Uterus (tissue), 4 donors: ENCODE results near the gene BTG2. TPM values are rescaled to one million over a fixed set of nuclear protein-coding genes. Genes with fewer than 3 reads are reported as not detected.

Experiments used
- DNase-seq, 2 donors: peaks; one replicate each; pipeline ENCODE4 v3.0.0-alpha.2; 2019 to 2020
- H3K27ac ChIP-seq, 2 donors: fragments of 200-600 bp; sonication (generic); 1 replicate in 1 of 2; 2 replicates in 1 of 2; pipeline ENCODE4 v1.5.1; 2016 to 2018
- H3K27me3 ChIP-seq, 2 donors: fragments of 200-600 bp; sonication (generic); one replicate each; pipeline ENCODE4 v1.5.1; 2018 to 2019; ENCODE audit warnings: control low read depth in 1 of 2
- H3K36me3 ChIP-seq, 2 donors: fragments of 200-600 bp; sonication (generic); one replicate each; pipeline ENCODE4 v1.5.1; 2019; ENCODE audit warnings: control low read depth in 1 of 2
- H3K4me1 ChIP-seq, 2 donors: fragments of 200-600 bp; sonication (generic); one replicate each; pipeline ENCODE4 v1.5.1; 2018 to 2019; ENCODE audit warnings: control low read depth in 1 of 2
- H3K4me3 ChIP-seq, 2 donors: fragments of 200-600 bp; sonication (generic); 1 replicate in 1 of 2; 2 replicates in 1 of 2; pipeline ENCODE4 v1.5.1; 2018 to 2019; ENCODE audit warnings: mild to moderate bottlenecking in 1 of 2
- H3K9me3 ChIP-seq, 2 donors: fragments of 200-600 bp; sonication (generic); one replicate each; pipeline ENCODE4 v1.5.1; 2019; ENCODE audit warnings: control low read depth in 1 of 2
- CTCF ChIP-seq, 4 experiments: fragments of 200-600 bp in 2 of 4; fragments of 450-650 bp in 2 of 4; sonication (generic) in 2 of 4; IDR thresholded peaks; one replicate each; pipeline ENCODE4 v1.5.1; 2016 to 2019; ENCODE audit warnings: antibody characterized with exemption in 4 of 4, mild to moderate bottlenecking in 2 of 4, moderate library complexity in 1 of 4
- POLR2A ChIP-seq, 2 donors: fragments of 450-650 bp; IDR thresholded peaks; one replicate each; pipeline ENCODE4 v1.6.1; 2016; ENCODE audit warnings: antibody characterized with exemption in 2 of 2, mild to moderate bottlenecking in 1 of 2, moderate library complexity in 1 of 2
- intact Hi-C: fragments of 100-400 bp; cut with DNase I; formaldehyde crosslinking; loops from one replicate; pipeline ENCODE4 v1.15.1; 2023; ENCODE audit warnings: low total_unique reads
- total RNA-seq, 4 donors: library from RNA; depleted of rRNA in 3 of 4; stranded (reverse); fragments of >200 nt in 3 of 4; gene quantifications; one replicate each; pipeline versions ENCODE4 v1.1.0 to v1.2.4, GENCODE V29; 2014 to 2023
- donor health status: DM: yes; HTN: yes; CAD: no.

BTG2 gene
- total RNA-seq, 4 donors from 2014 or later = 14.6 to 95.9 (median 56.5) TPM

DNA sequence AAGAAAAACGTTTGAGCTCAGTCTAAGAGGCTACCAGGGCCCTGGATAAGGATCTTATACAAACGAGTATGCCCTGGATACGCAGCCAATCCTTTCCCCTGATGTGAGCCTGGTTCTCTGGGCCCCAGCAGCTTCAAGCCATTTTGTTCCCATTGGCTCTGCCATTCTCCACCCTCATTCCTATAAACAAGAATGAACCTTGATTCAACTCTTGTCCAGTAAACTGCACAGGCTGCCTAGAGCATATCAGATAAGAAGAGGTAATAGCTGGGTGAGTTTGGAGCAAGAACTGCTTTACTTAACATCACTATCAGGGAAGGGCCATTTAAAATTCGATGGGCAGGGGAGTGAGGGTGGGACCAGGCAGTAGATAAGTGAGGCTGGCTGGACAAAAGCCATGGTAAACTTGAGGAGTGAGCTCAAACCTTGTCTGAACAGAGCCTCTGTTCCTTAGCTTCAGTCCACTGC, 11.3 kb downstream of the BTG2 start:
- TF ChIP-seq CTCF (IDR thresholded peaks at IDR 0.05) = no peak
- TF ChIP-seq POLR2A (IDR thresholded peaks at IDR 0.05) = no peak
- no peaks in the 10 kb centered on the region for H3K36me3 ChIP-seq
- no peak overlapping the region for H3K4me3 ChIP-seq
- H3K9me3 ChIP-seq = no peaks in the 10 kb centered on the region
- peak overlapping the region; percentile 36 to 57 for H3K27ac ChIP-seq
- H3K27me3 ChIP-seq = no peaks in the 10 kb centered on the region
- peaks cover 0 to 12% of the 10 kb centered on the region in 2 donors for H3K4me1 ChIP-seq
- no peak for DNase-seq
- intact Hi-C loops = no loop called here

DNA sequence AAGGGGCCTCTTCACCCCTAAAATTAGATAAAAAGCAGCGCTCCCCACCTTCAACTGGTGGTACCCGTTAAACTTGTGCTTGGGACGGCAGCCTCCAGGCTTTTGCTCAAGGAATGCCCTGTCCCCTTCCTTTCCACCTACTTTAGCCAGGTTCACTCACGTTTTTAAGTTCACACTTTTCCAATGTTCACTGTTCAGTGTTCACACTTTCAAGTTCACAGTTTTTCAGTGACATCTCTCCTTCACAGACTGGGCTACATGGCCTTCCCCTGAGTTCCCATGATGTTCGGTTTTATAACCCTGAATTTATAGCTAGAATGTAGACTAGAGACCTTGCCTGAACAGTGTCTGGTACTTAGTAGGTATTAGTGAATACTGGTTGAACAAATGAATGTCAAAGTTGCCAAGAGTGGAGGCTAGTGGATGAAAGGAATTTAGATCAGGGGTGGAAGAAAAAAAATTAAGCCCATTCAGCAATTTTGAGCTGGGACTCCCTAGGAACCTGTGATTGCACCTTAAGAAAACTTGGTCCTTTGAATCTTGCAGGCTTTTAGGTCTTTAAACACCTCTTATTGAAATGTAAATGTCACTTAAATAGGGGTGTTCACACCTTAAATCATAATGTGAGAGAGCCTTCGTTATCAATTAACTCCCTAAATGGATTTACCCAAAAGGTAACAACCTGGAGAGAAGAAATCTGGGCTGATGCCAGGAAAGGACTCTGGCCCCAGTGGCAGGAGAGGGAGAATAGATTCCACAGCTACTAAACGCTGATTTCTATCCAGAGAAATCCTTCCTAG, 12.3 kb downstream of the BTG2 start:
- Histone ChIP-seq H3K4me3 (no peak overlapping the region), H3K27ac (peak overlapping the region; percentile 36 to 37), H3K36me3 (no peaks in the 10 kb centered on the region), H3K4me1 (peaks cover 0 to 17% of the 10 kb centered on the region in 2 donors), H3K9me3 (no peaks in the 10 kb centered on the region), H3K27me3 (no peaks in the 10 kb centered on the region)
- intact Hi-C loops = no loop called here
- no peak for DNase-seq
- TF ChIP-seq CTCF (IDR thresholded peaks at IDR 0.05) (no peak), POLR2A (IDR thresholded peaks at IDR 0.05) (no peak)

DNA sequence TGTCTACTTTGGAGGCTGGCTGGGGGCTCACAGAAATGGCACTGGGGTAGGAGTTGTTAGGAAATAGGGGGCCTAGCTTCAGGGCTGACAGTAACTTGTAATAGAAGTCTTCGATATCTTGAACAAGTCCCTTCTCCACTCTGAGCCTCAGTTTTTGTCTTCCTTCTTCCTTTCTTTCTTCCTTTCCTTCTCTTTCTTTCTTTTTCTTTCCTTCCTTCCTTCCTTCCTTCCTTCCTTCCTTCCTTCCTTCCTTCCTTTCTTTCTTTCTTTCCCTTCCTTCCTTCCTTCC, 12.9 kb downstream of the BTG2 start:
- intact Hi-C loops = no loop called here

DNA sequence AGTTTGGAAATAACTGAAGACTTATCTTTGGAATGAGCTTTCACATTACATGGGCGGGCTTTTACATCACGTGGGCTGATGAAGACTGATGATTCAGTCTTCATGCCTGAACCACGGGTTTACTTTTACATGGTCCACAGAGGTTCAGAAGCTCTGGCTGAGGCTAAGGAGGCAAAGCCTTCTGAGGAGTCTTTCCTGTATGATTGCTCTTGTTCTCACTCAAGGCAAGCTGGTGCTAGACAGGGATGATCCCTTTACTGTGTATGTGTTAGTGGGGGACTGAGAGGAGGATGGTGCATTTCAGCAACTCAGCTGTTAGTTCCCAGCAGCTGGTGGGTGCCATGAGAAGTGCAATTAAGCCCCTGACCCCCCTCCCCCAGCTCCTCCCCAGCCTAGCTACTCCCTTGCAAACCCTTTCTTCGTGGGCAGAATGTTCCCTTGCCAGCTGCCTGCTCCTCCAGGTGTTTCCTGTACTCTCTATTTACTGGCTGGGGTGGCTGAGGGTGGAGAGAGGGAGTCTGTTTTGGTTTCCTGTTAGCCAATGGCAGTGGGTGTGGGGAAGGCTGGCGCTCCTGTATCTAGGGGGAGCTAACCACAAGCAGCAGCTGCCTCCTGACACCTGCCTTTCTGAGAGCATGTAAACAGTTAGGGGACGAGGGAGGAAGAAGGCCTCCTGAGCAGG, 15.4 kb downstream of the BTG2 start:
- H3K4me3 ChIP-seq = no peak overlapping the region
- intact Hi-C loops = no loop called here
- H3K4me1 ChIP-seq = peaks cover 0 to 24% of the 10 kb centered on the region in 2 donors
- no peaks in the 10 kb centered on the region for H3K27me3 ChIP-seq
- H3K9me3 ChIP-seq = no peaks in the 10 kb centered on the region
- peak in 1 of 2 donors; percentile 82 for DNase-seq
- H3K27ac ChIP-seq = peak overlapping the region; percentile 77 to 87
- TF ChIP-seq CTCF (IDR thresholded peaks at IDR 0.05) = no peak
- peak in 1 of 2 donors; percentile 22 for TF ChIP-seq POLR2A (IDR thresholded peaks at IDR 0.05)
- no peaks in the 10 kb centered on the region for H3K36me3 ChIP-seq

More for the DNA sequence above, 12.9 kb downstream of the BTG2 start:
- no peaks in the 10 kb centered on the region for H3K9me3 ChIP-seq
- DNase-seq = no peak
- H3K27ac ChIP-seq = peak overlapping the region in 1 of 2 donors; percentile 36
- H3K27me3 ChIP-seq = no peaks in the 10 kb centered on the region
- no peak overlapping the region for H3K4me3 ChIP-seq
- no peak for TF ChIP-seq POLR2A (IDR thresholded peaks at IDR 0.05)
- H3K4me1 ChIP-seq = peaks cover 0 to 17% of the 10 kb centered on the region in 2 donors
- no peaks in the 10 kb centered on the region for H3K36me3 ChIP-seq

DNA sequence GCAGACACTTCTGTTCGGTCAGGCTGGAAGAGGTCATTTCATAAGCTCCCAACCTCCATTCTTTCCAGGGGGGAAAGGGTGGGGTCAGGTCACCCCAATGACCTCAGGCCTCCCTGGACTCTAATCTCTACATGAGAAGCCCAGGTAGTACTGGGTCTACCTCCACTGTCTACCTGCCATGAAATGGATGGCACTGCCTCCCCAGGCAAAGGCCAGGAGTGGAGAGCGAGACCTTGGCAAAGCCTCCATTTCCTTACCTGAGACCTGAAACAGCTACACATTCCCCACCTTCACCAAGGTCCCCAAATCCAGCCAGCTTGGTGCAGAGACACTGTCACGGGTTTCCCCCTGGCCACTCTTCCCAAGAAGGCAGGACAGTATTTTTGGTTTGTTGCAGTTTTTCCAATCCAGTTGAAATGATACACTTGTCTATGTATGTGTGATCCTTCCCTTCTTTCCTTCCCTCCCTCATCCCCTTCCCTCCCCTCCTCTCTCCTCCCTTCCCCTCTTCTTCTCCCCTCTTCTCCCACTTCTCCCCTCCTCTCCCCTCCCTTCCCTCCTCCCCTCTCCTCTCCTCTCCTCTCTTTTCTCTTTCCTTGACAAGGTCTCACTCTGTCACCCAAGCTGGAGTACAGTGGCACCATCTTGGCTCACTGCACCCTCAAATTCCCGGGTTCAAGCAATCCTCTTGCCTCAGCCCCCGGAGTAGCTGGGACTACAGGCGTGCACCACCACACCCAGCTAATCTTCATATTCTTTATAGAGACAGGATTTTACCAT, 16.1 kb downstream of the BTG2 start:
- peaks cover 0 to 24% of the 10 kb centered on the region in 2 donors for H3K4me1 ChIP-seq
- no peaks in the 10 kb centered on the region for H3K36me3 ChIP-seq
- no peak for TF ChIP-seq CTCF (IDR thresholded peaks at IDR 0.05)
- no peak for TF ChIP-seq POLR2A (IDR thresholded peaks at IDR 0.05)
- H3K9me3 ChIP-seq = no peaks in the 10 kb centered on the region
- peak overlapping the region; percentile 77 to 87 for H3K27ac ChIP-seq
- no peaks in the 10 kb centered on the region for H3K27me3 ChIP-seq
- no peak for DNase-seq
- intact Hi-C loops = no loop called here
- H3K4me3 ChIP-seq = no peak overlapping the region
